GM12878 (cell line): ENCODE results near the gene HDAC9.

Experiments used
- CREB1 ChIP-seq: IDR thresholded peaks from 2 replicates; pipeline ENCODE4 v1.6.1; 2012; ENCODE audit warnings: low read depth, mild to moderate bottlenecking, inconsistent platforms
- EP300 ChIP-seq, 2 experiments: fragments of 150-350 bp in 1 of 2; IDR thresholded peaks; 2 replicates each; pipeline ENCODE4 v1.6.1; 2011 to 2012; ENCODE audit warnings: low read depth in 2 of 2, low read length in 2 of 2, borderline replicate concordance in 1 of 2, improper control_type of control experiment in 1 of 2, inconsistent platforms in 1 of 2; ENCODE audit not compliant: control insufficient read depth in 1 of 2
- SUZ12 ChIP-seq: fragments of 200-600 bp; sonication (generic); IDR thresholded peaks from one replicate; pipeline ENCODE4 v1.6.1; 2018; ENCODE audit warnings: antibody characterized with exemption, mild to moderate bottlenecking; ENCODE audit not compliant: unreplicated experiment

- TF ChIP-seq SUZ12: no peak
- no peak for TF ChIP-seq CREB1
- no peak for TF ChIP-seq EP300 (IDR thresholded peaks at IDR 0.05; ENCODE audit: borderline replicate concordance in 1 of 2, control insufficient read depth in 1 of 2, low read depth in 2 of 2, low read length in 2 of 2)
Measured at GRCh38 chr7:18828994-18829857, 333.7 kb downstream of the HDAC9 start.
